ENCODE data around the gene ID4.

Gene ID4

DNA sequence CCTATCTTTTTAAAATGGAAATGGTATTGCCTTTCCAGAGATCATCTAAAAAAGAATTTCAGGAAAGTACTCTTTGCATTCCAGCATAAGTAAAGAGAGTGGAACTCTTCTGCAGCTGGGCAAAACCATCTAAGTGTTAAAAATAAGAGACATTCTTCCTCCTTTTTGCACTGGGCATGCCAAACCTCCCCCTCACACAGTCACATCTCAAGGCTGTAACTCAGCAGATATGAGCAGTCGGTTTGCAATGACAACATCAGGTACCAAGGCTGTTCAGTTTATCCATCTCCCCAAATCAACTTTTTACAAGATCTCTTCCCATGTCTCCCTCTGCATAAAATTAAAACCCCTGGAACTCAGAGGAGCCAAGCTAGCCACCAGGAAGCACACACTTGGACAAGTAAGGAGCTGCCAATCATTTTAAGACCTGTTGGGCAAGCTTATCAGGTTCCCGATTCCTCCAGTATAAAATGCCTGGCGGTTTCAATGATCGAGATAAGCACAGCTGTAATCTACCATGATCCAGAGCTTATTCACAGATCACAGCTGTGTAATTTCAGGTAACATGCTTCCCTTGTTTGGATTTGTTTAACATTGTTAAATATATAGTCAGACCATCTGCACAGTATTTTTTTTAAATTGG lies 23.2 kb downstream of the ID4 start:
- no peak for DNase-seq (ENCODE audit: low read depth in 2 of 2)

GRCh38 chr6:19864285-19864684 lies 27.1 kb downstream of the ID4 start:
- no peak for DNase-seq (ENCODE audit: low read depth in 2 of 2)

DNA sequence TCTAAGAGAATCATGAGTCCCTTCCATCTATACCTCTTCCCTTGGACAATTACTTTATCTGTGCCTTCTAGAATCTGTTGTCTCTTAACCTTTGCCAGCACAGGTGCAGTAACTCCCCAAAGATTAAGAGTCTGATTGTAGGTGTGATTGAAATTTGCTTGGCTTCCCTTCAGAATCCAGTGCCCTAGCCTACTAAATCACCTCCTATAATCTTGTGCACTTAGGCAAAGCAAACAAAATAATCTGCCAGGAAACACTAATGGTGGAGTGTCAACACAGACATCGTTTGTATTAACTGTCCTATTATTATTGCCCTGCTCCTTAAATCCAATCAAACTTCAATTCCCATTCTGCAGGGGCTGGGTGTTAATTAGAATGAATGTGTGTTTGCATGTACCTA lies 28.0 kb downstream of the ID4 start:
- no peak for DNase-seq (ENCODE audit: low read depth in 2 of 2)

DNA sequence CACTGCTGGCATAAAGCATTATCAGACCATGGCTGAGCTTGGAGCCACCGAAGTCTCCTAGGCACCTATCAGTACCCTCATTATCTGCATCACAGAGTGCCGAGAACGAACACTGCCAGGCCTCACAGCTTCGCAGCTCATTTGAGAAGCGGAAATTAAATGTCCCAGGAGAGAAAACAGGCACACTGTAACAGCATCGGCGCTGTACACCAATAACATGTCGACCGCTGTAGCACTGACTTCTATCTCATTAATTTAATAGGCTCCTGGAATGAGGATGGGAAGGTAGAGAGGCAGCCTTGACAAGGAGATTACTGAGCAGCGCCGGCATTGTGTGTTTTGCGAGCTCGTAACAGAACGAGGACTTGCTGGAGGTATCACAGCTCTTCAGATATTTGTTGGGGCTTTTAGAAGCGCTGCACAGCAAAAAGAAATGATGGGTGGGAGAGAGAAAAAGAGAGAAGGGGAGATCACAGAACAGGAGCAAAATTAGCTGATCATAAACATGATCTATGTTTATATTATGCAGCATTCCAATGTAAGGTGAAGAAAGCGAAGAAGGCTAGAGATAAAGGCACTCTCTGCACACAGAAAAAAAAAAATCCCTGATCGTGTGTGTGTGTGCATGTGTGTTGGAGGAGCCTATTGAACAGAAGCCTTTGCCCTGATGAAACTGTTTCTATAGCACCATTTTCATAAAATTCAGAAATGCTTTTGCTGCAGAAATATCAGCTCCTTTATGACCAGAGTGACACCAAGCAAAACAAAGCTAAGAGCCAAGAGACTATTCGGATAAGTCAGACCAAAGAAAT lies 29.2 kb downstream of the ID4 start:
- no peak for DNase-seq (ENCODE audit: low read depth in 2 of 2)

DNA sequence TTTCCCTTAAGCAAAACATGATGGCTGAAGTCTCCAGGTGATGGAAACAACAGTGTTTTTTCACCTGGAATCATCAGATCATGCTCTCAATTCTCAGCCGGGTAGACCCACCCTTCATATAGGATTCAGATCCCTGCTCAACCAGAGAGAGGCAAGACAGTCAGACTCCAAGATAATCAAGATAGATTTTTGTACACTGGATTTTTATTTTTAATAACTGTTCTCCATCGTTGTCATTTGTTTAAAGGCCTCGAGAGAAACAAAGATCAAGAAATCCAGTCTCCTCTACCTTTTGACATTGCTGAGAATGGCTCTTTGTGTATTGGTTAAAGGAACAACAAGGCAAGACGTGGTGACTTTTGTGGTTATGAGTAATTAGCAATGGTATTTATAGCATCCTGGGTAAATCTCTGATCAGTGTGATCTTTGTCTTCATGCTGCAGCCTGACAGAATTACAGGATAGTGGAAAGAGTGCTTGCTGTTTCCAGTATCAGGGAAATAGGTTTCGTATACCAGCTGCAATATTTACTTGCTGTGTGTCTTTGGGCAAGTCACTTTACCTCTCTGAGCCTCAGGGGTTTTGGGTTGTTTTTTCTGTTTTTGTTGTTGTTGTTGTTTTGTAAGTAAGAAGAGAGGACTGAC lies 29.9 kb downstream of the ID4 start:
- DNase-seq (ENCODE audit: low read depth in 2 of 2), result no peak

GRCh38 chr6:19869464-19869863 lies 32.3 kb downstream of the ID4 start:
- no peak for DNase-seq (ENCODE audit: low read depth in 2 of 2)

DNA sequence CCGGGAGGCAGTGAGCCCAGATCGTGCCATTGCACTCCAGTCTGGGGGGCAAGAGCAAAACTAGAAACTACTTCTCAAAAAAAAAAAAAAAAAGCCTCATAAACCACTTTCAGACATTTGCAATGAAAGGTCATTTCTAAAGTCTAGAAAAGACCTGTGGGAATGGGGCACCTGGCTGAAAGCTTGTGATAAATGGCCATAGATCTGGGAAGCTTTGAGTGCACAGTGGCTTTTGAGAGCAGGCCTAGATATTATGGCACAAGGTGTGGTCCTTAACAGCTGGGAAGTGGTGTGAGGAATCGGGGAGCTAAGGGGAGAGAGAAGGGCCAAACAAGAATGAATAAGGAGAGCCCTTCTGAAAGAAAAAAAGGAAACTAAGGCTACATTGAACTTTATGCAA lies 33.2 kb downstream of the ID4 start:
- no peak for DNase-seq (ENCODE audit: low read depth in 2 of 2)

GRCh38 chr6:19873031-19873430 lies 35.9 kb downstream of the ID4 start:
- no peak for DNase-seq (ENCODE audit: low read depth in 2 of 2)

DNA sequence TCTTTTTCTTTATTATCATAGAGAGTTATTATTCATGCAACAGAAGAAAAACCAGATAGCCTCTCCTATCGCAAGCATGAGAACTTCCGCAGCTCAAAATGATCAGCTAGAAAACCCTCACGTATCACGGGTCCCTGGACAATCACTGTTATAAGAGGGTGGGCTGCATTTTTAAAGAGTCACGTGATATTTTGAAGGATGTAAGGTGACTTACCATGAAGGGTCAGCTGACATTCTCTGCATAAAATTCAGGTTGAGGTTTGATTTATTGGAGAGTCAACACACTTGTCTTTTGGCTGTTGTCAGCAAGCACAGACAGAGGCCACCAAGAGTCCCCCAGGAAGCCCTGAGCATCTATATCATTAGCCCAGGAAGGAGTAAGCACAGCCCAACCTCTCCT lies 39.5 kb downstream of the ID4 start:
- no peak for DNase-seq (ENCODE audit: low read depth in 2 of 2)

GRCh38 chr6:19879663-19880062 lies 42.5 kb downstream of the ID4 start:
- DNase-seq (ENCODE audit: low read depth in 2 of 2), result no peak

GRCh38 chr6:19880066-19880465 lies 42.9 kb downstream of the ID4 start:
- no peak for DNase-seq (ENCODE audit: low read depth in 2 of 2)

- no peak for DNase-seq (ENCODE audit: low read depth in 2 of 2)
These were observed 54.3 kb downstream of the ID4 start for GRCh38 chr6:19891451-19891850.

Data from stimulated activated CD8-positive, alpha-beta memory T cell treated with anti-CD3 and anti-CD28 coated beads, Interleukin-7, amount 100 ng/mL, for 1 hour (primary cell).